Left ventricle myocardium superior (tissue), 1 donor: ENCODE data around the gene RNF130. TPM values are rescaled to one million over a fixed set of nuclear protein-coding genes. Genes with fewer than 3 reads are reported as not detected.
A peak's percentile ranks its signal among the peaks of the same experiment; 100 is the strongest.
"Not testable (repeated sequence)": the region's sequence is repeated elsewhere in the genome, so short reads cannot be mapped to it uniquely, and the experiment has no call there.

Source experiments
- ATAC-seq: fragments of 200-7000 bp; cut with Tn5 transposase; one replicate; pipeline ENCODE4 v1.9.1; 2020; ENCODE audit warnings: mild to moderate bottlenecking, moderate library complexity
- DNase-seq: peaks from one replicate; pipeline ENCODE4 v3.0.0-alpha.2; 2020
- intact Hi-C: fragments of 100-400 bp; cut with micrococcal nuclease; formaldehyde crosslinking; loops from one replicate; pipeline ENCODE4 v1.11.0; 2022
- total RNA-seq: library from RNA; stranded (reverse); fragmentation: NEBNext Ultra II Directional; extraction: Animal tissue kit (Norgen Biotek cat#: 25700); gene quantifications from one replicate; pipeline ENCODE4 v1.2.1, GENCODE V29; 2021
- donor health status: DM: no; HTN: yes; CAD: no; lungs with severe emphysema.

RNF130 gene
- total RNA-seq, 1 donor from 2014 or later = 46.8 TPM

DNA sequence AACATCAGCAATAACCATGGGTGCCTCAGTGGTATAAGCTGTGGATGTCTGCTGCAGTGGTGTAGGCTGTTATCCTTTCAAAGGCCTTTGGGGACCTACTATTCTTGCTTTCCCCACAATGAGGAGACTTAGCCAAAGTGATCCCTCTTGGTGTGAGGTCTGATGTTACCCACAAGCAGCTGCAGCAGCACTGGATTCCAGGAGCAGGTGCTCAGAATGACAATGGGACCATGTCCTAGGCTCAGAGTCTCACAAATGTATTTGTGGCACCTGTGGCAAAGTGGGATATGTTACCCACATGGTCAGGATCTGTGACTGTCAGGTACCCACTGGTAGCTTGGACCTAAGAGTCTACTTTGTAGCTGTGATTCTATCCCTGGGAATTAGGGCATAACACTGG is 70.4 kb downstream of the RNF130 start:
- intact Hi-C loops = no loop called here
- no peak for DNase-seq
- no peak for ATAC-seq

DNA sequence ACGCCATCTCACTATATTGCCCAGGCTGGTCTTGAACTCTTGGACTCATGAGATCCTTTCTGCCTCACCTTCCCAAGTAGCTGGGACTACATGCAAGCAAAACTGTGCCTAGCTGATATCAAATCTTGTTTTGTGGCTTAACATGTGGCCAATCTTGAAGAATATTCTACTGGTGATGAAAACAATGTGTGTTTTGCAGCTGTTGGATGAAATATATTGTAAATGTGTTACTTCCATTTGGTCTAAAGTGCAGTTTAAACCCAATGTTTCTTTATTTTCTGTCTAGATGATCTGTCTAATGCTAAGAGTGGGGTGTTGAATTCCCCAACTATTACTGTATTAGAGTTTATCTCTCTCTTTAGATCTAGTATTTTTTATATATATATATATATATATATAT is 73.1 kb downstream of the RNF130 start:
- no peak for DNase-seq
- ATAC-seq = no peak
- intact Hi-C loops = no loop called here

DNA sequence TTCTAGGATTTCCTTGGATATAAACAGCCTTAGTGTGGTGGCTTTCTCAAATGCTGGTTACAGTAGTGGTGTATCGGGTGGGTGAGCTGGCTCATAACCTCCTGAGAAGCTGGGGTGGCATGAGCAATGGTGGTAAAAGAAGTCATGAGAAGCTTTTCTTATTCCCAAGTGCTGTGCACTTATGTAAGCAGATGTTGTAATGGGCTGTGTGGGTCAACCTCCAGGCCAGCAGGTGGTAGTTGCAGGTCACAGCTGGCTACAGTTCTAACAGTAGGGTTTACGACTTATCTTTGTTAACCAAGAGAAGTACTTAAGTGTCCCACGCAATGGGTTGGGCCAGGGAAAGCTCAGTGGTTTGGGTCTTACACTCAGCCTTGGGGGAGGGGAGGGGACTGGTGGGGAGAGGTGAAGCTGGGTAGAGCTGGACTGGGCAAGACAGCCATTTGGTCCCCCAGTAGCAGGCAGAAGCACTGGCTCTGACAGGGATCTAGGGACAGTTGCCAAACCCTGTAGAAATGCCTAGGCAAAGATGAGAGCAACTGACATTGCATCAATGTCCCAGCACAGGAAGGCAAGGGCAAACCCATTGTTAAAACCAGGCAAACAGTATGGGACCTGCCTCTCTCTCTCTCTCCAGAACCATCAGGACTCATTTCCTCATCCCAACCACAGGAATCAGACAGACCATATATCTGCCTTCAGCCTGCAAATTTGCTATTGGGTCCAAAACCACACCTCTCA is 76.8 kb downstream of the RNF130 start:
- DNase-seq = no peak
- intact Hi-C loops = no loop called here
- no peak for ATAC-seq

DNA sequence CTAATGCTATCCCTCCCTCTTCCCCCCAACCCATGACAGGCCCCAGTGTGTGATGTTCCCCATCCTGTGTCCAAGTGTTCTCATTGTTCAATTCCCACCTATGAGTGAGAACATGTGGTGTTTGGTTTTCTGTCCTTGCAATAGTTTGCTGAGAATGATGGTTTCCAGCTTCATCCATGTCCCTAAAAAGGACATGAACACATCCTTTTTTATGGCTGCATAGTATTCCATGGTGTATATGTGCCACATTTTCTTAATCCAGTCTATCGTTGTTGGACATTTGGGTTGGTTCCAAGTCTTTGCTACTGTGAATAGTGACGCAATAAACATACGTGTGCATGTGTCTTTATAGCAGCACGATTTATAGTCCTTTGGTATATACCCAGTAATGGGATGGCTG is 78.7 kb downstream of the RNF130 start:
- intact Hi-C loops, ATAC-seq, DNase-seq: not testable (repeated sequence)

DNA sequence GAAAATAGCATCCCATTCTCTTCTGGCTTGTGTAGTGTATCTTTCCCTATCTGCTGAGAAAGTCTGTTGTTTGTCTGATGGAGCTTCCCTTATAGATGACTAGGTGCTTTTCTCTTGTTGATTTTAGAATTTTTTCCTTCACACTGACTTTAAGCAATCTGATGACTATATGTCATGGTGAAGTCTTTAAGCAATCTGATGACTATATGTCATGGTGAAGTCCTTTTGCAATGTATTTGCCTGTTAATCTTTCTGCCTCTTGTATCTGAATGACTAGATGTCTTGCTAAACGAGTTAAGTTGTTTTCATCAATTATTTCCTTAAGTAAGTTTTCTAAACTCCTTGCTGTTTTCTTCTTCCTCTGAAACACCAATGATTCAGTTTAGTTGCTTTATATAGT is 80.5 kb downstream of the RNF130 start:
- ATAC-seq (no peak), DNase-seq (no peak)
- intact Hi-C loops = no loop called here

DNA sequence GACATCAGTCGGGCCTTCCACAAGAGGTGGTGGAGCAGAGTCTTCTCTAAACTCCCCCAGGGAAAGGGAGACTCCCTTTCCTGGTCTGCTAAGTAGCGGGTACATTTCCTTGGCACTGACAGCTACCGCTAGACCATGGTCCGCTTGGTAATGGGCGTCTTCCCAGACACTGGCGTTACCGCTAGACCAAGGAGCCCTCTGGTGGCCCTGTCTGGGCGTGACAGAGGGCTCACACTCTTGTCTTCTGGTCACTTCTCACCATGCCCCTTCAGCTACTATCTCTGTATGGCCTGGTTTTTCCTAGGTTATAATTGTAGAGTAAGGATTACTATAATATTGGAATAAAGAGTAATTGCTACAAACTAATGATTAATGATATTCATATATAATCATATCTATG is 81.0 kb downstream of the RNF130 start:
- intact Hi-C loops, ATAC-seq, DNase-seq: not testable (repeated sequence)

DNA sequence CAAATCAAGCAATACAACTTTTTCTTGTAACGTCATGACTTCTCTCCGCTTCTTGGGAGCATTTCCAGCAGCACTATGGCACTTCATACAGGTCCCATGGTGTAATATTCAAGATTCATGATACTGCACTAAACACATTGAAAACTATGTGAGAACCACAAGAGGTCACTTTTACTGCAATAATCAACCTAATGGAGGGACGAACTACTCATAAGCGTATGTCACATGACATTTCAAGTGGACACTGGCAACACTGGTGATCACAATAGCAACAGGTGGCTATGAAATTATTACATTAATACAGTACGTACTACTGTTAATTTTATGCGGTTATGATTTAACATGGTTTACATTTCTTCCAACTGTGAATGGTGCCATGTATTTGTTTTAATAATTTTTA is 85.2 kb downstream of the RNF130 start:
- intact Hi-C loops = loop anchor here (5.0 kb wide), 1 partner anchor 106 kb away; no protein-coding TSS in a partner anchor
- DNase-seq (no peak), ATAC-seq (peak; percentile 75)

DNA sequence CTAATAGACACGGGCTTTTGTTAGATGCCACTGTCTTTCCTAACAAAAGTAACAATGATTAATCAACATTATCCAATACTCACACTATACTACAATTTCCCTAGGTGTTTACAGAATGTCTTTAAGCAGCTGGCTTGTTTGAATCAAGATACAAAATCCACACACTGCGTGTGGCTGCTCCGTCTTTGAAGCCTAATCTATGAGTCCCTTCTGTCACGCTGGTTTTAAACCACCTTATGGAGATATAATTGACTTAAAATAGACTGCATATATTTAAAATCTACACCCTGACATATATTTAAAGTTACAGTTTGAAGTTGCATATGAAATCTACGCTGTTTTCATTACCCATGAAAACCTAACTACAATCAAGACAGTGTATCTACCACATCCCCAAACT is 89.9 kb downstream of the RNF130 start:
- DNase-seq = no peak
- intact Hi-C loops = no loop called here
- no peak for ATAC-seq

DNA sequence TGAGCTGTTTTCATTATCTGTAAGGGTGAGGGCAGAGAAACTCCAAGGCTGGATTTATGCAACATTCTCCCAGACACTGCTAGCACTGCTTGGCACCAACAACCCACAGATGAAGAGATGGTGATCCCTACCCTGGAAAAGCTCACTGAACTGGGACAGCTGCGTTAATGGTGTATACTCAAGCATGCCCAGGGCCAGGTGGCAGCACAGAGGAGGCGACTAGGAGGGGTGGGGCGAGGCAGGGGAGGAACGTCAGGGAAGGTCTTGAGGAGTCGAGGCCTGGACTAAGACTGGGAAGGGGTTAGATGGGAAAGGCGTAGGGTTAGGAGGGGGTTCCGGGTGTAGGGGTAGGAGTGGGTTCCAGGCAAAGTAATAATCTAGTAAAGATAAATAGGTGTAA is 90.8 kb downstream of the RNF130 start:
- ATAC-seq (no peak), DNase-seq (no peak)
- intact Hi-C loops = no loop called here

DNA sequence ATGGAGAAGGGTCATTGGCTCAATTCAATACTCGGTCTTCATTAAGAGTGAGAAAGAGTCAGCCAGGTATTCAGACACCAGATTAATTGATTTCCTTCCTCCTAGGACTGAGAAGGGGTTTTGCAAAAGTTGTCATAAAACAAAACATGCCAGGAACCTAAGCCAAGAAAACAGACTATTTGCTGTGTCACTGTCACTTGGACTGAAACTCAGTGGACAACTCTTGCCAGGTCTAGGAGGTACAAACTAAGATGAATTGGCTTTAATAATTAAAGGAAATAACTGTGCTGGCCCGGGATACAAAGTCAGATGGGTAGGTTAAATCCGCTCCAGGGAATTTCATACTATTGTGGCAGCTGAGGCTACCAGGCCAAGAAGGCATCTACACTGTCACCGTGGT is 92.8 kb downstream of the RNF130 start:
- ATAC-seq = no peak
- no peak for DNase-seq
- intact Hi-C loops = no loop called here

DNA sequence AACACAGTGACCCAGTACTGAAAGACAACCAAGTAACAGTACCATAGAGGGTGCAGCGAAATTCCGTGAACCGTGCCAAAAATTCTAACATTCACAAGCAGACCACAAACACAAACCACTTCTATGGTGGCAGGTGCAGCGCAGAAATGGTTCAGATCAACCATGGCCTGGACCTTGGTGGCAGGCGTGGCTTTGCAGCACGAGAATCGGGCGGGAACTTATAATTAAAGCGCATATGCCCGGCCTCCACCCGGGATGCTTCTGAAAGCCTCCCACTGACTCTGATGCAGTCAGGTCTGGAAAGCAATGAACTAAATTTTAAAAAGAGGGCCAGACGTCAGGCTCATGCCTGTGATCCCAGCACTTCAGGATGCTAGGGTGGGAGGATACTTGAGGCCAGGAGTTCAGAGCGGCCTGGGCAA is 95.8 kb downstream of the RNF130 start:
- DNase-seq (no peak), ATAC-seq (no peak)
- intact Hi-C loops = no loop called here

DNA sequence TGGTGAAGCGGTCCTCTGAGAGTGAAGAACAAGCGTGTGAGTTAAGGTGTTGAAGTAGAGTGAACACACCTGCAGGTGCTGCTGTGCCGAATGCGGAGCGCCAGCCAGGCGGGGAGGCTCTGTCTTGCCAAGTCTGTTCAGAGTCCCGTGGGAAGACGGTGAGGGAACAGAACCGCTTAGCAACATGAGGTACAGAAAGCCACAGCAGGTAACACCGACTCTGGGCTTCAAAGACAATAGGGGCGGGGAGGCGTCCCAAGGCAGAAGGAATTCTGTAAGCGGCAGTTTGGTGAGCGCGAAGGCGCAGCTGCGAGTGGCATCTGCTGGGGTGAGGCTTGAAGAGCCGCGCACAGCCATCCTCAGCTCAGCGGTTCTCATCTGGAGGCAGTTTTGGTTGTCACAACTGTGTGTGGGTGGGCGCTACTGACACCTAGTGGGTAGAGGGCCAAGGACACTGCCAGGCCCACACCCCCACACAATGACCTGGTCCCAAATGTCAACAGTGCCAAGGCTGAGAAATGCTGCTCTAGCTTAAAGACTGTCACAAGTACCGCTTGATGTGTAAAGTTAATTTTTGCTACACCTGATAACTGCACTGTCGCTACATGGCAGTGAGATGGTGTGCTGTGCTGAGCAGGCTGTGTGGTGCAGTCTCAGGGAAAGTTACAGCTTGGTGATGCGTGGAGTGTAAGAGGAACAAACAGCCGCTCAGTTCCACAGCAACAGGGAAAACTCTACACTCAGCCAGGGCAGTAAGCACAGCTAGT is 96.4 kb downstream of the RNF130 start:
- DNase-seq (no peak), ATAC-seq (peak; percentile 61)
- intact Hi-C loops = no loop called here

DNA sequence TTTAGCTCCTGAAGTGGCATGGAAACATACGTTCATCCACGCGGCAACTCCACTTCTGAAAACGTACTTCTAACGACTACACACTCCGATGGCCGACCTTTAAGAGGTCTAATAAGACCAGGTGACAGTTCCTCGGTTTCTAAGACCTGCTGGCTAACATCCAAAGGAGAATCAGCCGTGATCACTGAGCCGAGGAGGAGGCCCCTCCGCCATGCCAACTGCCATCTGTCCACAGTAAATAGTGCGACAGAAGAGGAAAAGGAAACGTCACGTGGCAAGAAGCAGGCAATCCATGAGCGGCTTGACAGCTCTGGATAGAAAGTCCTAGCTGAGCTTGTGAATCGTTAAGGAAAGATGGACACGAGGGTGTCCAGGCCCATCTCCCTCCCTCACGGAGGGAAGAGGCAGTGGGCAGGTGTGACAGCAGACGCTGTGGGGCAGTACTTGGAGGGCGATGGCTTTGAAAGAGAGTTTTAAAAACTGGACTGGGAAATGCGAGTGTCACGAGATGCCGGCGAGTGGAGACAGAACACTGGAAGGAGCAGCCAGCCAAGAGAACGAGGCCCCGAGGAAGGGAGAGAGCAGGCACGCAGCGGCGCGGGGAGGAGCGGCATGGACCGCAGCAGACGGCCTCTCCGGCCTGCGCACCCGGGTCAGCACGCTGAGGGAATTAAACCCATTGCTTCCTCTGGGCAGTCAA is 97.2 kb downstream of the RNF130 start:
- ATAC-seq (no peak), DNase-seq (no peak)

DNA sequence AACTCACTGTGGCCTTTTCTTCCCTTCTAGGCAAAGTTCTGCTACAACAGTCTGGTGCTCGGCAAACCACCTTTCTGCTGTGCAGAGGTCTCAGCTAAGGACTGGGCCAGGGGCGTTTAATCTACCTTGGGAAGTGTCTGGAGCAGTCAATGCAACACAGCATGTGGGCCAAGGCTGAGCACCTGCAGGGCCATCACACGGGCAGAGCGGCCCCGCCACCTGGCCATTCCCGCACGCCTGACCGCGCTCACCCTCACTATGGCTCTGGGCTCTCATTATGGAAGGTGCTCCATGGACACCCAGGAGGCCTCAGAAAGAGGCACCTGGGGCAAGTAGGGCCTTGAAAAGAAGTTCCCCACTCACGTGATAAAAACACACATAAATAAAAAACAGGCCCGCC is 98.2 kb downstream of the RNF130 start:
- ATAC-seq (no peak), DNase-seq (no peak)
- intact Hi-C loops = no loop called here

More for the DNA sequence above, 97.2 kb downstream of the RNF130 start:
- intact Hi-C loops = no loop called here

DNA sequence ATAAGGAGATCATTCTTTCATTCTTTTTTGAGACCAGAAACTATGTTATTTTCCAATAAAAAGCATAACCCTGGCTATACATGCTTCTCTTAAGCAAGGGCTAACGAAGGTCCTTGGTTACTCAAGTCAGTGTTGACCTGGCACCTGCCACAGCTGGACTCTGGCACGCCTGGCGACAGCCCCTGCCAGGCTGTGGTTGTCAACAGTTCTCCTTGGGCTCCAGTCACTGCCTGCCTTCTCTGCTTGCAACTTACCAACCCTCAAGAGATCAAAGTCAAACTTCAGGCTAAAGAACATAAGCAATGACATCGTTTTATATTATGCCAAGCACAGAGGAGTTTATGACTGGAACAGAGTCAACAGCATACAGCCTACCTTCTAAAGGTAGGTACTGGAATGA is 102.4 kb downstream of the RNF130 start:
- no peak for ATAC-seq
- intact Hi-C loops = no loop called here
- no peak for DNase-seq

DNA sequence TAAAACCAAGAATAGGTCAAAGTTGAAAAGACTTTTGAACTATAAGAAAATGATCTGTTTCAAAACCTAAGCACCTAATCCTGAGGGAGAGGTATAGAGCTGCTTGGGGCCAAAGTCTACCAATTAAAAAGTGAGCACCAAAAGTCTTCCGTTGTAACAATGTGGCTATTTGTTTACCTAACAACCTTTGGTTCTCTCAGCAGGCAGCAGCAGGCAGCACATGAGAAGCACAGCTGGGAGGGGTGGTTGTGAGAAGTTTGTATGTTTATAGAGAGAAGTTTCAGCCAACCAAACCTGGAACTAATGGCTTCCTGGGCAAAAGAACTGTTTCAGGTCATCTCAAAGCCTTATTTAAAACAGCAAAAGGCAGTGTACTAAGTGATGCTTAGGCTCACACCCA is 104.1 kb downstream of the RNF130 start:
- intact Hi-C loops = no loop called here
- DNase-seq (no peak), ATAC-seq (no peak)

DNA sequence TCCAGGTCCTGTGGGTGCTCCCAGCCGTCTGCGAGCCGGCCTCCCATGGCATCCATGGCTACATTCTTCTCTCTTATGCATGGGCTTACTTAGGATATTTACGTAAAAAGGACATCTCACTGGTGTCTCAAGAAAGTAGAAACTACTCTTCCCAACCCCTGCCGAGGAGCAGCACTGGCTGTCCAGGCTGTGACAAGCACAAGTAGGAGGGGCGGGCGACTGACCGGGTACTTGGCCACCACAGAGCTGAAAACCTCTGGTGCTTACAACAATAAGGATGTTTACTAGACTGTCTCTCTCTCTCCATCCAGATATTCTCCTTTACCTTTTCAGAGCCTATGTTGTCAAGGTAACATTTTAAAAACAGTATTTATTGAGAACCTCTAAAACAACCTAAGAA is 107.5 kb downstream of the RNF130 start:
- ATAC-seq = no peak
- no peak for DNase-seq
- intact Hi-C loops = no loop called here

DNA sequence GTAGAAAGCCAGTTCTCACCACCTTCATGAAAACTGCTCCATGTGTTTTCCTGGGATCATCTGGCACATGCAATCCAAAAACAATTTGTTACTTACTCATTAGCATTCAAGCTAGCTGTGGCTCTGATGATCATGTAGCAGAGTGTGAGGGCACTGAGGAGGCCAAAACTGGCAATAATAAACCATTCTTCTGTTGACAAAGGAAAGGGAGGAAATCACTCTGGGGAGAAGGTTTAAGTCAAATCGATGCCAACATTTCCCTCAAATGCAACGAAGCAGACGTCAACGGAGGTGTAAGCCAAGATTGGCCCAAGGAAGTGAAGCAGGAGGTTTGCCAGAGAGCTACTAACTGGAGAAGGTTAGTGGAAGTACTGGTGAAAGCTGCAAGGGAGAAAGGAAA is 108.2 kb downstream of the RNF130 start:
- no peak for DNase-seq
- intact Hi-C loops = no loop called here
- no peak for ATAC-seq

DNA sequence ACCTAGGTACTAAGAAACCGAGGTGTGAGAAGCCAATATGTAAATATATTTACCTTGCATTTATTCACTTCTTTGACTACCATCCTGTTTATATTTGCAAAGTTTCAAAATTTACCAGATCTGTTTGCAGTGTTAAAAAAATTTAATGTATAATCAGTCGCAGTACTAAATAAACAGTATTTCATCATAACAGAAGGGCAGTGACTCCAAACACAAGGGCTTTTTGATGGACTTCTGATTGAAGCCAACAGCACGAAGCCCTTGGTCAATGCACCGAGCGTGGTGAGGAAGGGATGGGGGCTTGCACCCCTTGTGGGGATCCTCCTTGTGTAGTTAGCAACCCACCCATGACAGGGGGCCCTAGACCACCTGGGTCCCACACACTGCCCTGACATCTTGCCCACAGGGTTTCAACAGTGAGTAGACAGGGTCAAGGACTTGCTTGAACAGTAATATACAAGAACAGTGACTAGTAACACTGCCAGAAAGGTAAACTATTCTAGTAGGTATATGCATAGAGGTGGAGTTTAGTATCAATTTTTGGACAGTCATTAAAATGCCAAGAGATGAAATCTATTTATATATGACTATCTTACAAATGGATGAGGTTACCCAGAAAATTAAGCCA is 111.2 kb downstream of the RNF130 start:
- intact Hi-C loops = no loop called here
- DNase-seq (no peak), ATAC-seq (no peak)

DNA sequence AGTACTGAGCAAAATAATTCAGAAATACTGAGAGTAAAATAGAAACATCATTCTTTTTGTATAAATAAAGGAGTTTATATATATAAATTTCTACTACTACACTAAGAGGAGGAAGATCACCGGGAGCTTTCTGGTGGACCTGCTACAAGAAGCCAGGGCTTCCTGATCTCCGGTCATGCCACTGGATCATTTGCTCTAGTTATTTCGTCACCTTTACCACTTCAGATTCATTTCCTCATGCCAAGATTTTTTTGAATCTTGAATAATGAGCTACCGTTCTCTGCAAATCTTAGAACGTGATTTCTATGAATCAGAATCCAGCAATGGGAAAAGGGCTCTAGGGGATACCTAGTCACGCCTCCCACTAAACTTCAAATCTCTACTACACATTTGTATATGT is 111.9 kb downstream of the RNF130 start:
- ATAC-seq = no peak
- intact Hi-C loops = no loop called here
- no peak for DNase-seq
